ENCODE results near the gene PPP3R2.

PPP3R2 gene

GRCh38 chr9:101605547-101605946, 10.8 kb upstream of the PPP3R2 start:
- no peak overlapping the region for H3K27ac ChIP-seq (replicated peaks)
- TF ChIP-seq REST (IDR thresholded peaks at IDR 0.05; ENCODE audit: insufficient replicate concordance, low read depth) (no peak), CTCF (IDR thresholded peaks at IDR 0.05; ENCODE audit: insufficient read depth, low read length) (no peak), SPI1 (IDR thresholded peaks at IDR 0.05; ENCODE audit: borderline replicate concordance, low read depth) (no peak), POLR2AphosphoS5 (IDR thresholded peaks at IDR 0.05; ENCODE audit: low read depth) (no peak), GABPA (IDR thresholded peaks at IDR 0.05; ENCODE audit: low read depth) (no peak)
- H3K4me3 ChIP-seq (replicated peaks; ENCODE audit: insufficient read depth, low read length) = no peak overlapping the region
- no peak for DNase-seq (ENCODE audit: low read depth in 1 of 2, low spot score in 1 of 2)
- peaks cover 2% of the 10 kb centered on the region for H3K27me3 ChIP-seq (ENCODE audit: insufficient read depth, poor library complexity, severe bottlenecking)

GRCh38 chr9:101604296-101604695, 9.5 kb upstream of the PPP3R2 start:
- Histone ChIP-seq H3K27ac (replicated peaks) (no peak overlapping the region), H3K4me3 (replicated peaks; ENCODE audit: insufficient read depth, low read length) (no peak overlapping the region), H3K27me3 (ENCODE audit: insufficient read depth, poor library complexity, severe bottlenecking) (no peaks in the 10 kb centered on the region)
- DNase-seq (ENCODE audit: low read depth in 1 of 2, low spot score in 1 of 2) = no peak
- TF ChIP-seq REST (IDR thresholded peaks at IDR 0.05; ENCODE audit: insufficient replicate concordance, low read depth) = no peak
- TF ChIP-seq POLR2AphosphoS5 (IDR thresholded peaks at IDR 0.05; ENCODE audit: low read depth) = no peak
- no peak for TF ChIP-seq GABPA (IDR thresholded peaks at IDR 0.05; ENCODE audit: low read depth)
- TF ChIP-seq CTCF (IDR thresholded peaks at IDR 0.05; ENCODE audit: insufficient read depth, low read length) = no peak
- TF ChIP-seq SPI1 (IDR thresholded peaks at IDR 0.05; ENCODE audit: borderline replicate concordance, low read depth) = no peak

- peak in 1 of 2 experiments; percentile 18 for DNase-seq (ENCODE audit: low read depth in 1 of 2, low spot score in 1 of 2)
- no peaks in the 10 kb centered on the region for H3K27me3 ChIP-seq (ENCODE audit: insufficient read depth, poor library complexity, severe bottlenecking)
- no peak overlapping the region for H3K4me3 ChIP-seq (replicated peaks; ENCODE audit: insufficient read depth, low read length)
- TF ChIP-seq GABPA (IDR thresholded peaks at IDR 0.05; ENCODE audit: low read depth) (no peak), REST (IDR thresholded peaks at IDR 0.05; ENCODE audit: insufficient replicate concordance, low read depth) (no peak), CTCF (IDR thresholded peaks at IDR 0.05; ENCODE audit: insufficient read depth, low read length) (peak; percentile 48), SPI1 (IDR thresholded peaks at IDR 0.05; ENCODE audit: borderline replicate concordance, low read depth) (no peak), POLR2AphosphoS5 (IDR thresholded peaks at IDR 0.05; ENCODE audit: low read depth) (no peak)
- H3K27ac ChIP-seq (replicated peaks) = no peak overlapping the region
These were observed 7.4 kb upstream of the PPP3R2 start for GRCh38 chr9:101601904-101602765.
